Measurements from ENCODE around the gene PPP3CA.

- TF ChIP-seq CTCF (IDR thresholded peaks at IDR 0.05) (no peak), POLR2A (IDR thresholded peaks at IDR 0.05) (no peak), EP300 (IDR thresholded peaks at IDR 0.05) (no peak)
Measured at GRCh38 chr4:101329592-101329991, 17.7 kb downstream of the PPP3CA start.
